NCI-H2171 (cell line): ENCODE results near the gene CATSPERD.

Source experiments
- DNase-seq: peaks from one replicate; lab custom pipeline; 2025; lab: John Stamatoyannopoulos, UW

CATSPERD gene

DNA sequence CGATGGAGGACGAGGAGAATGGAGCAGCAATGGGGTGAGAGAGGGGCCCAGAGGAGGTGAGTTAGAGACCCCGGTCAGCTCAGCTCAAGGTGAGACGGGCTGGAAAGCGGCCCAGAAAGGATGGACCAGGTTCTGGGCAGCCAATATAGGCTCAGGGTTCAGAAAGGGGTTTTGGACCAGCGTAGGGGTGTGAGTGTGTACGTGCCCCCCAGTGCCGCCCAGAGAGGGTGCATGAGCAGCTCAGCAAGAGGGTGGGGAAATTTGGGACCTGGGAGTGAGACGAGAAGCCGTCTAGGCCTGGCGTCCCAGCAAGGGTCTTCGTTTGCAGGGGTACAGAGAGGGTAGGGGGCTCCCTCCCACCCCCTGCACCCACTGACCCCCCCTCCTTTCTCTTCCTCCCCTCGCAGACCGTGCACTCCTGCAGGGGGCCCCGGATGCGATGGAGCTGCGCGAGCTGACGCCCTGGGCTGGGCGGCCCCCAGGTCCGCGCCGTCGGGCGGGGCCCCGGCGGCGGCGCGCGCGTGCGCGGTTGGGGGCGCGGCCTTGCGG is 107.0 kb downstream of the CATSPERD start:
- no peak for DNase-seq

DNA sequence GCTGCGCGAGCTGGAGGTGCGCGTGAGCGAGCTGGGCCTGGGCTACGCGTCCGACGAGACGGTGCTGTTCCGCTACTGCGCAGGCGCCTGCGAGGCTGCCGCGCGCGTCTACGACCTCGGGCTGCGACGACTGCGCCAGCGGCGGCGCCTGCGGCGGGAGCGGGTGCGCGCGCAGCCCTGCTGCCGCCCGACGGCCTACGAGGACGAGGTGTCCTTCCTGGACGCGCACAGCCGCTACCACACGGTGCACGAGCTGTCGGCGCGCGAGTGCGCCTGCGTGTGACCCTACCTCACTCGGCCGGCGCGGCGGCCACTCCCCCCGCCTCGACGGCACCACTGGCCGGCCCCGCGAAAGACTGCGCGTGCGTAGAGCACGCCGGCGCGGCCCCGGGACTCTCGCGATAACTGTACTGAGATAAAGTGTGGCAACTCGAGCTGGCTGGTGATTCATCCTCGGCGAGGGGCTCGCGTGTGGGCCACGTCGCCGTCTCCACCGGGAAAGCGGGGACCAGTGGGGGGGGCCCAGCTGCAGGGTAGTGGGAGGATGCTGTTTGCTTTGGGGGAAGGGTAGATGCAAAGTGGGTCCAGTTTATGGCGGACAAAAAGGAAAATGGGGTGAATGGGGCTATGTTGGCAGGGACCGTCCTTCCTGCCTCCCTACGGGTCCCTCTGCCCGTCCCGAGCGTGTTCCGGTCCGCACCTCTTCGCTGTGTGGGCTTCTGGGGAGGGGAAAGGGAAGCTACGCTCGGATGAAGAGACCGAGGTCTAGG is 107.6 kb downstream of the CATSPERD start:
- peak; percentile 92 for DNase-seq
